ENCODE measurements around the gene TMEM164. TPM values are rescaled to one million over a fixed set of nuclear protein-coding genes. Genes with fewer than 3 reads are reported as not detected.

TMEM164 gene
- 84.6 TPM for total RNA-seq
- long read RNA-seq, full-length matches to known transcripts, result 5 of 40 reads
- long read RNA-seq, partial matches to known transcripts, result 3 of 40 reads
- long read RNA-seq, other reads (novel, unspliced or antisense), result 32 of 40 reads

DNA sequence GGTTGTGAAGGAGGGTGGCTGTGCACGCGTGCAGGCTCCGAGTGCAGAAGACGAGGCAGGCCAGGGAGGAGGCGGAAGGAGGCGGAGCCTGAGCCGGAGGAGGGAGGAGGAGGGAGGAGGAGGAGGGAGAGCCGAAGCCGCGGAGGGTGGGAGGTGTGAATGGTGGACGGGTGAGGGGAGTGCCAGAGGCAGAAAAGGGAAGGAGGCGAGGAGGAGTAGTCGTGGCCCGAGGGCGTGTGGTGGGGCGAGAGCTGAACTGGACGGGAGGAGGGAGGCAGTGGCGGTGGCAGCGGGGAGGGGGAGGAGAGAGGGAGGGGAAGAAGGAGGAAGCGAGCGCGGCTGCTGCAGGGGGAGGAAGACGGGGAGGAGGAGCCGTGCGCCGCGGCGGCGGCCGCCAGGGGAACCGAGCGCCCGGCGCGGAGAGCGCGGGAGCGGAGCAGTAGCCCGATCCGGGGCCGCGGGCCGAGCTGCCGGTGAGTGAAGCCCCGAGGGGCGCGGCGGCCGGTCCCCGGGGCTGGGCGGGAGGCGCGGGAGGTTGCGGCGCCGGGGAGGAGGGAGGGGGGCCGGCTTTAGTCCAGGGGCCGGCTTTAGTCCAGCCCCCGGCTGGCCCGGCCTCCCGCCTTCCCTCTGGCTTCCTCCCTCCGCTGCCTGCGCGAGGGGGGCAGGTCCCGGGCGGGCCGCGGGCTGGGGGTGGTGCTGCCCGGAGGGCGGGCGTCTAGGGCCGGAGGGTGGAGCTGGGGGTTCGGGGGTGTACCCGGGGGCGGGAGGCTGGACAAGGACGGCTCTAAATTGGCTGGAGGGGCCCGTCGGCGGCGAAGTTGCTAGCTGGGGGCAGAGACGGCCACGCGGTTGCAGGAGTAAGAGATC is at the start of gene TMEM164:
TSS of gene TMEM164 (plus strand) at position 815 of the 867 bp plus-strand sequence. CDS start 661 bp downstream, outside the sequence.
- no peaks in the 10 kb centered on the region for H3K9me3 ChIP-seq
- H3K36me3 ChIP-seq, result no peaks in the 10 kb centered on the region
- DNase-seq (peak; percentile 94), ATAC-seq (peak; percentile 94)
- TF ChIP-seq, protein P1, sequence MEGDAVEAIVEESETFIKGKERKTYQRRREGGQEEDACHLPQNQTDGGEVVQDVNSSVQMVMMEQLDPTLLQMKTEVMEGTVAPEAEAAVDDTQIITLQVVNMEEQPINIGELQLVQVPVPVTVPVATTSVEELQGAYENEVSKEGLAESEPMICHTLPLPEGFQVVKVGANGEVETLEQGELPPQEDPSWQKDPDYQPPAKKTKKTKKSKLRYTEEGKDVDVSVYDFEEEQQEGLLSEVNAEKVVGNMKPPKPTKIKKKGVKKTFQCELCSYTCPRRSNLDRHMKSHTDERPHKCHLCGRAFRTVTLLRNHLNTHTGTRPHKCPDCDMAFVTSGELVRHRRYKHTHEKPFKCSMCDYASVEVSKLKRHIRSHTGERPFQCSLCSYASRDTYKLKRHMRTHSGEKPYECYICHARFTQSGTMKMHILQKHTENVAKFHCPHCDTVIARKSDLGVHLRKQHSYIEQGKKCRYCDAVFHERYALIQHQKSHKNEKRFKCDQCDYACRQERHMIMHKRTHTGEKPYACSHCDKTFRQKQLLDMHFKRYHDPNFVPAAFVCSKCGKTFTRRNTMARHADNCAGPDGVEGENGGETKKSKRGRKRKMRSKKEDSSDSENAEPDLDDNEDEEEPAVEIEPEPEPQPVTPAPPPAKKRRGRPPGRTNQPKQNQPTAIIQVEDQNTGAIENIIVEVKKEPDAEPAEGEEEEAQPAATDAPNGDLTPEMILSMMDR (IDR thresholded peaks at IDR 0.05), result no peak
- no peaks in the 10 kb centered on the region for H3K27me3 ChIP-seq
- intact Hi-C loops (cut with DNase I), result no loop called here
- peaks cover 15% of the 10 kb centered on the region for H3K4me1 ChIP-seq
- H3K27ac ChIP-seq, result peak within 1 kb of the TSS; percentile 70
- H3K4me3 ChIP-seq, result peak within 1 kb of the TSS; percentile 62

DNA sequence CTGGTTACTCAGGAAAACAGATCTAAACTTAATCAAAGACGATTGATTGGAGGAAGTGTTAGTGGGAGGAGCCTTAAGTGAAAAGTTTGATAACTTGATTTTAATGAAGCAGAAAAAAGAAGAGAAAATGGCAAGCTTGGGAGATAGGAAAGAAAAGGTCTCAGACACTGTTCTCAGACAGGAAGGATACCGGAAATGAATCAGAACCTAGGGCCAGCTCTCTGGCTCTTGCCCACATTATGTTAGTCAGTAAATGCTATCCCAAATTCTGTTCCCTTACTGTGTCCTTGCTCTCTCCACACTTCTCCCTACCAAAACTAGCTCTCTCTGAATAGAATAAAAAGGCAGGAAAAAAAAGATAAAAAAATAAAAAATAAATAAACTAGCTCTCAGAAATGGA is 48.6 kb upstream of the TMEM164 start:
- Histone ChIP-seq H3K27me3 (no peaks in the 10 kb centered on the region), H3K36me3 (no peaks in the 10 kb centered on the region), H3K27ac (no peak overlapping the region), H3K4me1 (no peaks in the 10 kb centered on the region), H3K4me3 (no peak overlapping the region), H3K9me3 (no peaks in the 10 kb centered on the region)
- intact Hi-C loops (cut with DNase I), result no loop called here
- DNase-seq (no peak), ATAC-seq (no peak)
- TF ChIP-seq, protein P1 (IDR thresholded peaks at IDR 0.05), result no peak

DNA sequence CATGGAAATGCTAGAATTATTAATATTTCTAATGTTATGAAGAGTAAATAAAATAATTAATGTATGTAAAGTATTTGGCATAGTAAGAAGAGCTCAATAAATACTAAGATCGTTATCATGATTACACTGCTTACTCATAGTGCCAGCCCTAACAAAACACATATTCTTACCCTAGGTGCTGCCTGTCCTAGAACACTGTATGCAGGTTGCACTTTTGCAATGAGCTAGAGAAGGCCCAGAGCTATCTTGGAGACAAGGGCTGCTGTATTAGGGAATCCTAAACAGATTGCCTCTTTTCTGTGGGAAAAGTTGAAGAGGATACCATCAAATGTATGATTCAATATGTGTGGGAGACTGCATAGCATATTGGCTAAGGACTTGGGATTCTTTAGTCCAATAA is 48.0 kb upstream of the TMEM164 start:
- Histone ChIP-seq H3K4me3 (no peak overlapping the region), H3K36me3 (no peaks in the 10 kb centered on the region), H3K27ac (no peak overlapping the region), H3K9me3 (no peaks in the 10 kb centered on the region), H3K27me3 (no peaks in the 10 kb centered on the region), H3K4me1 (no peaks in the 10 kb centered on the region)
- TF ChIP-seq, protein P1 (IDR thresholded peaks at IDR 0.05), result no peak
- ATAC-seq, result no peak
- no peak for DNase-seq
- intact Hi-C loops (cut with DNase I), result no loop called here

DNA sequence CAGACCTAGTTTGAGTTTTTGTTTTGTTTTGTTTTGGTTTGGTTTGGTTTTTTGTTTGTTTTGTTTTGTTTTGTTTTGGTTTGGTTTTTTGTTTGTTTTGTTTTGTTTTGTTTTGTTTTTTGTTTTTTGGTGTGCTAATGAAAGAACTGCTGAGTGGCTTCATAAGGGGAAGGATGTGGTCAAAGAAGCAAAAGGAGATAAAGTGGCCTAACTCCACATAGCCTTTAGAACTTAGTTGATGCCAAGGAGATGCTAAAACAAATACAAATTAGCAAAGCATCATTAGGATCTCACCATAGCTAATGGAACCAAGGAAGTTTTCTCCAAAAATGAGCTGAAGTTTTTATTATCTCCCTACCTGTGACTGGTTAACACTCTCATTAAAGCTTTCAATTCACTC is 44.6 kb upstream of the TMEM164 start:
- Histone ChIP-seq H3K27ac (no peak overlapping the region), H3K4me1 (no peaks in the 10 kb centered on the region), H3K36me3 (no peaks in the 10 kb centered on the region), H3K4me3 (no peak overlapping the region), H3K9me3 (no peaks in the 10 kb centered on the region), H3K27me3 (no peaks in the 10 kb centered on the region)
- DNase-seq (no peak), ATAC-seq (no peak)
- TF ChIP-seq, protein P1 (IDR thresholded peaks at IDR 0.05), result no peak
- intact Hi-C loops (cut with DNase I), result no loop called here

DNA sequence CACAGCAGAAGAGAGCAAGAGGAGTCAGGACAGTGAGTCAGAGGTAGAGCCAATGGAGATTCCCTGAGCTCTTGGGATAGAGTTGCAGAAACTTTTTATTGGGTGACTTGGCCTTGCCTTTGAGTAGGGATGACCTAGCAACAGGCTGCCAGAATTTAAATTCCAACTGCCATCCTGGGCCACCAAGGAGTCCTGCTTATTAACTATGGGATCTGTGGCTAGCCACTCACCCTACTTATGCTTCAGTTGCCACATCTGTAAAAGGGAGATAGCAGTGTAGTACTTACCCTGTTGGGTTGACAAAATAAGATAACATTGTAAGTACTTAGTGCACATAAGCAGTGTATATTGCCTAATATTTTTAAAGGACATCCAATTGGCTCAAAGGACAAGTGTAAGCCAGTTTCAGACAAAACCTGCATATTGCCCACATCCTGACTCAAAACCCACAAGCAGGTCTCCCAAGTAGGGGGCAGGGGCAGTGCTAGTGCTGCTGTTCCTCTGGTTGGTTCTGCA is 43.5 kb upstream of the TMEM164 start:
- intact Hi-C loops (cut with DNase I), result no loop called here
- Histone ChIP-seq H3K27ac (no peak overlapping the region), H3K27me3 (no peaks in the 10 kb centered on the region), H3K4me1 (no peaks in the 10 kb centered on the region), H3K9me3 (no peaks in the 10 kb centered on the region), H3K4me3 (no peak overlapping the region), H3K36me3 (no peaks in the 10 kb centered on the region)
- ATAC-seq (no peak), DNase-seq (no peak)
- TF ChIP-seq, protein P1 (IDR thresholded peaks at IDR 0.05), result no peak
